ENCODE data around the gene AKNA.
"Not testable (repeated sequence)": the region's sequence is repeated elsewhere in the genome, so short reads cannot be mapped to it uniquely, and the experiment has no call there.

AKNA gene

GRCh38 chr9:114334490-114334889, 53.3 kb downstream of the AKNA start:
- no peak for DNase-seq

- not testable (repeated sequence) for DNase-seq
Observed at GRCh38 chr9:114333718-114334117, 54.1 kb downstream of the AKNA start.

- DNase-seq, result not testable (repeated sequence)
Observed at GRCh38 chr9:114332474-114333040, 55.2 kb downstream of the AKNA start.

GRCh38 chr9:114331229-114332195, 56.3 kb downstream of the AKNA start:
- not testable (repeated sequence) for DNase-seq

GRCh38 chr9:114330636-114331035, 57.1 kb downstream of the AKNA start:
- DNase-seq, result no peak

GRCh38 chr9:114329625-114330022, 58.2 kb downstream of the AKNA start, which contains the start of gene ORM2:
TSS of gene ORM2 (plus strand) at chr9:114329869. CDS start at chr9:114329905, 36 bp downstream.
- DNase-seq, result not testable (repeated sequence)

- DNase-seq, result not testable (repeated sequence)
Observed at GRCh38 chr9:114328937-114329624, 58.7 kb downstream of the AKNA start.

- not testable (repeated sequence) for DNase-seq
Observed at GRCh38 chr9:114328357-114328820, 59.4 kb downstream of the AKNA start.

- no peak for DNase-seq
Observed at GRCh38 chr9:114327749-114328148, 60.0 kb downstream of the AKNA start.

- not testable (repeated sequence) for DNase-seq
Observed at GRCh38 chr9:114325684-114326254, 62.0 kb downstream of the AKNA start.

GRCh38 chr9:114324965-114325364, 62.8 kb downstream of the AKNA start:
- not testable (repeated sequence) for DNase-seq

- no peak for DNase-seq
Observed at GRCh38 chr9:114324492-114324891, 63.3 kb downstream of the AKNA start.

- not testable (repeated sequence) for DNase-seq
Observed at GRCh38 chr9:114323849-114324248, 63.9 kb downstream of the AKNA start.

GRCh38 chr9:114322831-114323531, 64.8 kb downstream of the AKNA start, which contains the start of gene ORM1:
TSS of gene ORM1 (plus strand) at chr9:114323098. CDS start at chr9:114323134, 36 bp downstream.
- not testable (repeated sequence) for DNase-seq

- not testable (repeated sequence) for DNase-seq
Observed at GRCh38 chr9:114322160-114322818, 65.5 kb downstream of the AKNA start.

GRCh38 chr9:114321759-114322158, 66.0 kb downstream of the AKNA start:
- no peak for DNase-seq

- not testable (repeated sequence) for DNase-seq
Observed at GRCh38 chr9:114320710-114321109, 67.1 kb downstream of the AKNA start.

- DNase-seq, result no peak
Observed at GRCh38 chr9:114319147-114319546, 68.6 kb downstream of the AKNA start.

- no peak for DNase-seq
Observed at GRCh38 chr9:114318416-114318815, 69.4 kb downstream of the AKNA start.

GRCh38 chr9:114317665-114318357, 70.0 kb downstream of the AKNA start:
- no peak for DNase-seq

Measured in CD4-positive, alpha-beta T cell treated with Interleukin-17A for 4 hours (primary cell).